Nucleus accumbens (tissue), 56 donors: Measurements from ENCODE around the gene AFAP1L2.
"Not testable (repeated sequence)": the region's sequence is repeated elsewhere in the genome, so short reads cannot be mapped to it uniquely, and the experiment has no call there.

Source experiments
- DNase-seq, 56 donors: peaks; one replicate each; lab custom pipeline; 2025; lab: John Stamatoyannopoulos, UW

Gene AFAP1L2

DNA sequence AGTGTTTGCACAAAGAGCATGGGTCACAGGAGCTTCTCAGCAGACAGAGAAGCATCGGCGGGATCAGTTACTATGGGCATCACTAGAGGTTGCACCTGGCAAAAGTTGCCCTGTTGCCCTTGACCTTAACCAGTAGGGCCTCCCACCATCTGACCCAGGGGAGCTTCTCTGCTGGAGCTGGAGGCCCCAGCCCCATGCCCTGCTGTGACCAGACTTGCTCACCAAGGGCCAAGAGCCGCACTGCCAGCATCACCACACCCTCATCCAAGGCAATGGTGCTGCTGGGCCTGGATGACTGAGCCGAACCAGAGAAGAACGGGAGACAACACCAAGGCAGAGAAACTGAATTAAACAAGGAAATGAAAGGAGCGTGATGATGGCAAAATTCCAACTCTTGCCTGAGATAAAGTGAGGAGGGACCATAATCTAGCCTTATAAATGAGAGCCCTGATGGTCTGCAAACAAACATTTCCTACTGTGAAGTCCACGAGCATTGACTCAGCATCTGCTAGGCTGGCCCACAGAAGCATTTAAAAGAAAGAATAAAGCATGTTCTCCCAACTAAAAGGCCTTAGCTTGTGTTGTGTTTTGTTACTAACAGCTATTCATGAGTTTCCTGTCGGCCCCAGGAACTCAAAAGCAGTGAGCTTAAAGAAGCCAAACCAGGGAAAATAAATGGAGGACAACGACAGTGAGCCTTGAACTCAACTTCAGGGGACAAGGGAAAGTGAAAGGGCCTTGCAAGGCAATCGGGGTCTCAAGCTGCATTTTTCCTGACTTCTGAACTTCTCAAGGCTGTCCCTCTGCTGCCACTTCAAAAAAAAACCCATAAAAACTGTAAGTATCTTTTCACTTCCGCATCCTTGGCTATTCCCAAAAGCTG, 60.4 kb downstream of the AFAP1L2 start:
- DNase-seq: no peak

DNA sequence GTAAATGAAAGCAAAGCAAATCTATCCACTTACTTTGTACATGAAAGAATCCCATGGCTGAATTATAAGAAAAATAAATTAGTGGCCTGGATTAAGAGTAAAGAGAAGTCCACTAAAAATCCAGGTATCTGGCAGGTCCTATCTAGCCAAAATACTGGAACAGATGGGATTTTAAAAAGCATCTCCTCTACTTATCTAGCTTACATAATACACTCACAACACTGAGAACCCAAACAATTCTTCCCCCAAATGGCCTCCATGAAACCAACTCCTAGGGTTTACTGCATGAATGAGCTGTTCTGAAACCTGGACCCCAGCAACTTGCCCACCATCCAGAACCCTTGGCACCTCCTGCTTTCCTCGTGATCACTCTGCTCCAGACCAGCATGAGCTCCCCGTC, 61.3 kb downstream of the AFAP1L2 start:
- no peak for DNase-seq

DNA sequence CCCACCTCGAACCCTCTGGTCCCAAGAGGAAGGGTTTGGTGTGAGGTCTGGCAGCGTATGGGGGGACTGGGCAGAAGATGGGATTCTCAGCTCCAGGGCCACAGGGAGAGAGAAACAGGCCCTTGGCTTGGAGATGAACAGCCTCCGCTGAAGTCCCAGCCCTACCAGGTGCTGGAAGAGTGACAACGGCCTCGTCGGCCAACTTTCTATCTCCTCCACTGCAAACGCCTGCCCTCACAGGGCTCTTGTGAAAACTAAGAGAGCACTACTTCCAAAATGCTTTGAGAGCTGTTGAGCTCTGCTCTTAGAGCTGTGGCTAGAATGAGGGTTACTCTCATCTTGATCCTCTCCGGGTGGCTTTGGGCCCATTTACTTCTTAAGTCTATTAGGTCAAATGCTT, 63.5 kb downstream of the AFAP1L2 start:
- DNase-seq: no peak

DNA sequence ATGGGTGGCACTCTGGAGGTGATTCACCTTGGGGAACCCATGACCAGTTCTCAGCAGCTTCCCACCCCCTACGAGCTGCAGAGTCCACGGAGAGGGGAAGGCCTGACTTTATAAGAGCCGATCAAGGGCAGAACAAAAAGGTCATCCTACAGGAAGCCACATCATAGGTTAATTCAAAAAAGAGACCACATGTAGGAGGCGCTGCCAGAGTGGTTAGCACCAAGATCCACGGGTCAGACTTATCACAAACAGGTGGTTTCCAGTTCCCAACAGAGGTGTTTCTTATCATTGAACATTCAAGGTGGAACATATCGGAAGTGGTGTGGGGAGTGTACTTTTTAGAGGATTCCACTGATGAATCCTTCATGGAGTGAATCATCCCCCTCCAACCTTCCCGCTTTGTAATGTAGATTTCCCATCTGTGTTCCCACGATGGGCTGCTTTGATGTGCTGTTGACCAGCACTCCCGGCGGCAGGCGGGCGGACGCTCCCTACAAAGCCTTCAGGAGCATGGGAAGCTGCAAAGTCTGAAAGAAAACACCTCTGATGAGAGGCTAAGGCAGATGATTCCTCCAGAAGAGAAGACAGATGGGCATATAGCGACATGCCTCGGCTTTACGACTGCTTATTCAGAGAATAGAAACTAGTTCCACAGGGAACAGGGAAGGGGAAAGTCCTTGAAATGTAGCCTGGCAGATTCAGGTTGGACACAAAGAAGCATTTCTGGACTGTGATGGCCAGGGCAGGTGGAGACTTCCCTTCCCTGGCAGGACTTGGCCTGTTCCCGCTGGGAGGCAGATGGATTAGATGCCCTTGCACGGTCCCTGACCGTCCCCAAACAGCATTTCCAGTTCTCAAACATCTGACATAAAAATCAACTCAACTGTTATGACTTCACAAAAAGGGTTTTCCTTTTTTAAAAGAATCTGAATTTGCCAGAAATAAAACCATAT, 66.5 kb downstream of the AFAP1L2 start:
- no peak for DNase-seq

DNA sequence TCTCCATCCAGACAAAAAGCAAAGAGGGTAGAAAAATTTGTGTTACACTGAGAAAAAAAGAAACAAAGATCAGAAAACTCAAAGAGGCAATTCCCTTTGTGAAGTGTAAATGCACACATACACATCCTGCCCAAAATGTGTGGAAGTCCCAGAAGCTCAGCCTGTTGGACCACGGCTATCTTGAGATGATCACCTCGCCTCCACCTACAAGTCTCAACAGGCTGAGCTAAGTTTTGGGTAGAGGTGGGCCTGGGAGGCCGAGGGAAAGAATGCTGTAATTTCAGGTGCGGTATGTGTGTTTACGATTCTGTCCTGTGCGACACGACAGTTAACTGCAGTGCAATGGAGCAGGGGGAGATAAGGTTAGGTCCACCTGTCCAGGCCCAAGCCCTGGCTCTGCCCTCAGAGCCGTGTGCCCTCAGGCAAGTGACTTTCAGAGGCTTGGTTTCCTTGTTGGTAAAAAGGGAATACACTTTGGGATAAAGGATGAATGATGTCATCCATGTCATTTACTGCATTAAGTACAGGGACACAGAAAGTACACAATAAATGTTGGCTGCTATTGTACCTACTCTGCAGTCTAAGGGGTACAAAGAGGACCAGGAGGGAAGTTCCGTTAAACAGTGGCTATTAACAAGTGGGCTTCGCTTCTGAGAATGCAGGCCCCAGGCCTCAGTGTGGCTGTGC, 67.3 kb downstream of the AFAP1L2 start:
- no peak for DNase-seq

DNA sequence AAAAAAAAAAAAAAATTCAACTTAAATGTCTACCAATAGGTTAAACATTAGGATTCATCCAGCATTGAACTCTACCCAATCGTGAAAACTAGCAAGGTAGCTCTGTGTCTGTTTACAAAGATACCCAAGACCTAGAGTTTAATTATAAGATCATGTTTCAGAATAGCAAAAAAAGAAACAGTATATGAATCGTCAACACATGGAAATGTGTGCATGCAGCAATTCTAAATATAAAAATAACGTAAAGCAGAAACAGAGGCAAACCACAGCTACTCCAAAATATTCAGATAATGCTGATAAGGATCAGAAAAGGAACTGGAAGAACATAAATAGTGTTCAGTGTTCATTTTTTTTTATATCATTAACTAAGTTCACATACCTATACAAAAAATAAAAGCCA, 68.7 kb downstream of the AFAP1L2 start:
- DNase-seq: no peak

DNA sequence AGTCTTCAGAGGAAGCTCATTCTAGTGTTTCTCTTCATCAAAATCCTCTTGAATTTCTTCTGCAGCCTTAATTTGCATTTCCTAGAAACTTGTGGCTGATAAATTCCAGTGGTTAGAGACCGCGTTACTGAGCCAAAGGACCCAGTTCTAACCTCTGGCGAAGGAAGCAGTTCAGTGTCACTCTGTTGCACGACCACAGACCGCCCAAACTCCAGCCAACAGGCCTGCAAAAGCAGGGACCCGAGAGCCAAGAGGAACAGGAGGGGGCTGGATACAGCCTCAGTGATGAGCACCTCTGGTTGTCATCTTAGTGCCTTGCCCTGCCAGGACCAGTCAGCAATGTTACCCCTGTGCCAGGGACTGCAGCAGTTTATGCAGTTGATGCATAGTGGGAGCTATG, 70.0 kb downstream of the AFAP1L2 start:
- DNase-seq: no peak

DNA sequence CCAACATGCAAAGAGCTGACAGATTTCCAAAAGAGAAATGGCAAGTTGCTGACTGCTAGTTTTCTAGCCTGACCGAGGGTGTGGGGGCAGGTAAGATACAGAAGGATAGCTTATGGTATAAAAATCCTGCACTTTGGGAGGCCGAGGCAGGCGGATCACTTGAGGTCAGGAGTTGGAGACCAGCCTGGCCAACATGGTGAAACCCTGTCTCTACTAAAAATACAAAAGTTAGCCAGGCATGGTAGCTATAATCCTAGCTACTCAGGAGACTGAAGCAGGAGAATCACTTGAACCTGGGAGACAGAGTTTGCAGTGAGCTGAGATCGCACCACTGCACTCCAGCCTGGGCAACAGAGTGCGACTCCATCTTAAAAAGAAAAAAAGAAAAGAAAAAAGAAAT, 70.9 kb downstream of the AFAP1L2 start:
- not testable (repeated sequence) for DNase-seq

DNA sequence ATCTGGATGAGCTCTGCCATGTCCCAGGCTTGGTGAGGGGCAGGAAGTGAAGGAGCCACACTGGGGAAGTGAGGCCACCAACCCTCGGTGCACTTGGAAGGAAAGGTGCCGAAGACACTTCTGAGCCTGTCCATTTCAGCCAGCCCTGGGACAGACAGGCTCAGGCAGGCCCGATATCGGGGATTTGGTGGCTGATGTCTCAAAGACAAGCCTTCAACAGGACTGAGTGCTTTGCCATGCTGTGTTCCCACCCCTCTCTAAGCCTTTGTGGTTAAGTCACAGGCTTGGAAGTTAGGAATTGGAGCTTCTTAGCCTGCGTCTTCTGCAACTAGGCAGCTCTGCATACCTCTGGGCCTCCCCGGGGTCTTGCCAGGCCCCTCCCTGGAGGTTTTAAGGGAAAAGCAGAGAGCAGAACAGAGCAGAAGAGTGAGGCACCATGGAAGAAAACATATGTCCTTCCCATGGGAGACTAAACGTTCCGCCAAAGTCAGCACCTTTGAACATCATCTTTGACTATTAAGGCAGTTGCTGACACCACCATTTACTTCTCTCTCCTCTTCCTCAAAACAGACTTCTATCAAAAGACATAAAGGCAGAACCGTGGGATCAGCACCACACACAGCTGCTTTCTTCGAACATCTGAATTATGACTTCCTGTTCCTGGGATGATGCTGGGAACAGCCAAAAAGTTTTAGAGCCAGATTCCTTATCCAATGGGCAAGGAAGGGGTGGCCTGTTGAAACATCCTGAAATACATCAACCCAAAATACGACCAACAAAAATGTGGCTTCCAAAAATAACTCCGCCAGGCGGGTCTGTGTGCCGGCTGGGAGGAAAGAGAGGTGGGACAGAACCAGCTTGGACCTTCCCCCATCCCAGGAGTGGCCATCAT, 71.8 kb downstream of the AFAP1L2 start:
- no peak for DNase-seq

DNA sequence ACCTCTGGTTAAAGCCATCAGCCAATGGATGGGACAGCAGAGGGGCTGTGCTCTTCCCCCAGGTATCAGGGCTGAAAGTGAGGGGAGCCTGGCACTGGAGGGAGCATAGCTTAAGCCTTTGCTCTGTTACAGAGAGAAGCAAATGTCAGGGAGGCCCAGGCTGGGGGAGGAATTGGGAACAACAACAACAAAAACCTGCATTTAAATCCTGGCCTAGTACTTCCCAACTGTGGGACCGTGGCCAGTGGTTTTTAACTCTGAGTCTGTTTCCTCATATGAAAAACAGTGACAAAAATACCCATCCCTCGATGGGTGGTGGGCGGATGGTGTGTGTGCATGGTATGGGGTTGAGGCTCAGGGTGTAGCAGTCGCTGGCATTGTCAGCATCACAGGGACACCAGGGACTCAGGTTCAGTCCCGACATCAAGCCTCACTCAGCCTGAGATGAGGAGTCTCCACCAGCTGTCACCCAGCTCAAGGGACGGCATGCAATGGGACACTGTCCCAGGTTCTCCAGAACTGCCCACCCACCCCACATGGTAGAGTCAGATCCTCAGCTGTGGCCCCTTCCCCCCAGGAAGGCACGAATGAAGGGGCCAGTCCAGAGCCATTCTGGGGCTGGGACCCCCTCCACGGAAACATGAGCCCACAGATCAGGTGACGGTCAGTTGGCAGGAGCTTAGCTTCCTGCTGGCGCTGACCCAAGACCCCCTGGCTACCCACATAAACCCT, 74.5 kb downstream of the AFAP1L2 start:
- DNase-seq: no peak

DNA sequence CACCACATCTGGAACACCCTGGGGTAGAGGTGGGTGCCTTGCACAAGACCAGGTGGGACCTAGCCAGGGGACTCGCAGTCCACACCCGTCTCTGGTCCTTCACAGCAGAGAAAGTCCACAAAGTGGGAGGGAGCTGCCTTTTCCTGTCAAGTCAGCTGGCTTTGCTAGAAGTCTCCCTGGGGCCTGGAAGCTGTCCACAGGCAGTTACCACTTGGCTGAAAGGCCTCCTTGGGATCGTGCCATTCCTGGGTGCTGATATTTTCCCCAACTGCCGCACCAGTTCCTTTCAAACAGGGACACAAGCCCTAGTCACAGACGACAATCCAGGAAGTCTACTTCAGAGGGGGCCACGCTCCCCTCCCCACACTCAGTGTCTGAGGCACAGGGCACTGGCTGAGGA, 75.4 kb downstream of the AFAP1L2 start:
- peak in 19 of 56 donors; percentile 5 to 54 (median 19) for DNase-seq

DNA sequence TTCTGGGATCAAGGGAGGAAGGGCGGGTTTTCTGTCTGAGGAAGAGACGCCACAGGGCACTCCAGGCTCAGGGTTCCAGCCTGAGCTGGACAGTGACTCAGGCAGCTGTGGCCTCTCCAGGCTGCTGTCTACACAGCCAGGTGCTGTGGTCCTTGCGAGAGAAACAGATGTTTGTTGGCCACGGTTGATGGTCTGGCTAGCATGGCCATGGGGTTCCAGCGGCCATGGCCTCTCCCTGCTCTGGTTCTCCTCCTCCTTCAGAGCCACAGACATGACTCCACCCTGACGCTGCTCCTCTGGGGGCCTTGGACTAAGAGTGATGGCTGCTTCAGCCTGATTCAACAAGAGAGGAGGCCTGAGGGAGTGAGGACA, 75.9 kb downstream of the AFAP1L2 start:
- no peak for DNase-seq

DNA sequence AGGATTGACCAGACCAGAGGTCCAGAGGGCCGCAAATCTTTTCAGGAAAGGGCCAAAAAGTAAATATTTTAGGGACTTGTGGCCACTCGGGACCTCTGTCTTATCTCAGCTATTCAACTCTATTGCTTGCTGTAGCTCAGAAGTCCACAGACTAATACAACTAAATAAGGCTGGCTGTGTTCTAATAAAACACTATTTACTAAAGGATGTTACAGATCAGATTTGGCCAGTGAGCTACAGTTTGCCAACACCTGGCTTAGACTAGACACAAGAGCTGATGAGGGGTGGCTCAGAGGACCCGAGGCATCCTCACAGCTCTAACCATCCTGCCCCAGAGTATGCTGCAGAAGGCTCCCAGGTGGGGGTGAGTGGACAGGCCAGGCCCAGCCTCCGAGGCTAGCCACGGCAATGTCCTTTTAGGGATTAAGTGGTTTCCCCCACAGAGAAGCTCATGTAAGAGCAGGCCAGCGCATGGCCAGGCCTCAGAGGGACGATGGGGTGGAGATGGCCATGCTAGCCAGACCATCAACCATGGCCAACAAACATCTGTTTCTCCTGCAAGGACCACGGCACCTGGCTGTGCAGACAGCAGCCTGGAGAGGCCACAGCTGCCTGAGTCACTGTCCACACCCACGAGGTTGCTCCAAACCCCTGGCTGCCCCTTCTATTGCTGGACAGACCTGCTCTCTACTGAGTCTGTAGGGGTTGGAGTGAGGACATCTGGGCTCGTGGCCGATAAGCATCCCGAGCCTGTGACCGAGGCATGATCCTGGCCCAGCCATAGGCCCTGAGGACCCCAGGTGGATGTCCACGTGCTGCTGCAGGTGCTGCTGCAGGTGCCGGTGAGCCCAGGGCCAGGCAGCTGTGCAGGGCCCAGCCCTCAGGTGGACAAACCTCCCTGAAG, 76.5 kb downstream of the AFAP1L2 start:
- no peak for DNase-seq

DNA sequence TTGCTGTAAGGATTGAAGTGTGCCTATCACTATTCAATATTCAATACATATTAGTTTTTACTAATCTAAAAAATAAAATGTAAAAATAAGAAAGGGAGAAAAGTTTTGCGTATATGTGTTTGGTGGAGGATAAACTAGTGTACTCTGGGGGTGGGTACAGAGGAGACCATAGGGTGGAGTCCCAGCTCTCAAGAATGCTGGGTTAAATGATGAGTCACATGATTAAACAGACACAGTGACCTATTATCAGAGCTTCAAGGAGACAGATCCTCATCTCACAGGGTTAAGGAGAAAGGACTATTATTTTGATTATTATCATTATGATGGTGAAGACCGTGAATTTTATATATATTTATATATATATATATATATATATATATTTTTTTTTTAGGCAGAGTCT, 77.5 kb downstream of the AFAP1L2 start:
- no peak for DNase-seq

DNA sequence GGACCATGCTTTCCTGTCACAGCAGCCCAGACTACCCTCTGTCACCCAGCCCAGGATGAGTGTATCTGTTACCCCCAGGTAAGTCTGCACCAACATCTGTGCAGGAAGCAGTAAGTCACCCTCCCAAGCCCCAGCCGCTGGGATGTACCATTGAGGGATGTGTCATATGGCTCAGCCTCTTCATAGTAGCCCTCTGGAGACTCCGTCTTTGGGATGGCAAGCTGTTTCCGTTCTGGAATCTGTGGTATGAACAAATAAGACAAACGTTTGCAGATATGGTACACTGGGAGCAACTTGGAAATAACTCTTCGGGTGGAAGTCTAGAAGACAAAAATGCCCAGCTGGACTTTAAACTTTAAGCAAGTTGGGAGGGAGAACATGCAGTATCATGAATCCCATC, 81.3 kb downstream of the AFAP1L2 start:
- no peak for DNase-seq

DNA sequence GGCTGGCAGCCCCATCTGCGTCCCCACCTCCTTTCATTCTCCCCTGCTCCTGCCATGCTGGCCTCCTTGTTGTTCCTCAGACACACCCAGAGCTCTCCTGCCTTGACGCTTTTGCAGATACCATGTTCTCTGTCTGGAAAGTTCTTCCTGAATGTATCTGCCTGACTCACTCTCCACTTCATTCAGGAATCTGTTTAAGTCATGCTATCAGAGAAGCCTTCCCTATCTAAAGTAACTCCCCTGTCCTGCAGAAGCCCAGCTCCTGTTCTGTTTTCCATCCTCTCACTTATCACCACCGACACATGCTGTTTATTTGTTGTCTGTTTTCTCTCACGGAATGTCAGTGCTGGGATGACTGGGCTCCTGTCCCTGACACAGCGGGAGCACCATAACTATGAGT, 82.0 kb downstream of the AFAP1L2 start:
- DNase-seq: no peak

DNA sequence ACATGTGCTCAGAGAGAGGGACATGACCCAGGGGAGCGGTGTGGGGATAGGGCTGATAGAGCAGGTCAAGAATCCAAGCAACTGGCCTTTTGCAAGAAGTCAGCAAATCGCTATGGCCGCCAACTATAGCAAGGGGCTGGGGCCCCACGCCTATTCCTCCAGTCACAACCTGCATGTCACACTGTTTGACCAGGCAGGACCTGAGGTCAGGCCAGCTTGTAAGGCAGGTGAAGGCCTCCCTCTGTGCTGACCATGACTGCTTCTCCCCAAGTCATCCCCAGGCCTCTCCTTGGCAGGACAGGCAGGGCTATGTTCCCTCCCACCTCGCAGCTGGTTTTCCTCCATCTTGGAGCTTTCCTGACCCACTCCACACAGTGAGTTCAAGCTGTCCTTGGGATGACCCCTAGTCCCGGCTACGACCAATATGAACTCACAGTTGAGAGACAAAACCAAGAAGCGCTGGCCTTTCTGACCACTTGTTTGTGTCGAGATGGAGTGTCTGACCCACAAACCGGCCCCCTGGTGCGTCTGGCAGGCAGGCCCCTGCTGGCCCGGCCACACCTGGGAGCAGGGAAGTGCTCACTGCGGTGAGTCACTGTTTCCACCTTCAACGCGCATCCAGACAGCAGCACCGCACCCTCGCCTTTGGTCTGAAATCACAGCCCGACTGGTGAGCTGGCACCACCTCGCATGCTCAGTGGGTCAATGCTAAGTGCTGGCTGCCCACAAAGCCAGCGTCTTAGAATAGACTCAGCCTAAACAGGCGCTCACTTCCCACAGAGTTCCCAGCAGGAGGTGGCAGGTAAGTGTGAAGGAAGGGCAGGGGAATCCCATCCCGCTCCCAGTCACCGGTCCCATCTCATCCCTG, 83.8 kb downstream of the AFAP1L2 start:
- no peak for DNase-seq
